ENCODE measurements around the gene FURIN. TPM values are rescaled to one million over a fixed set of nuclear protein-coding genes. Genes with fewer than 3 reads are reported as not detected.
"Not testable (repeated sequence)": the region's sequence is repeated elsewhere in the genome, so short reads cannot be mapped to it uniquely, and the experiment has no call there.

Gene FURIN
- total RNA-seq, 1 donor from 2014 or later: 26.5 TPM

GRCh38 chr15:90872486-90873184, 4.2 kb downstream of the FURIN start:
- DNase-seq: no peak
- Mint-ChIP-seq H3K36me3 (ENCODE audit: unreplicated experiment) (no peaks in the 10 kb centered on the region), H3K9me3 (ENCODE audit: unreplicated experiment) (peaks cover 8% of the 10 kb centered on the region), H3K27ac (ENCODE audit: unreplicated experiment) (no peak overlapping the region), H3K4me3 (ENCODE audit: unreplicated experiment) (peak overlapping the region; percentile 81), H3K4me1 (ENCODE audit: low read depth, unreplicated experiment) (peaks cover 19% of the 10 kb centered on the region), H3K27me3 (ENCODE audit: unreplicated experiment) (peaks cover 1% of the 10 kb centered on the region)
- TF ChIP-seq CTCF (IDR thresholded peaks at IDR 0.05; ENCODE audit: partially characterized antibody, unreplicated experiment): no peak

- DNase-seq: no peak
- TF ChIP-seq CTCF (IDR thresholded peaks at IDR 0.05; ENCODE audit: partially characterized antibody, unreplicated experiment): no peak
- no peaks in the 10 kb centered on the region for H3K36me3 Mint-ChIP-seq (ENCODE audit: unreplicated experiment)
- H3K4me1 Mint-ChIP-seq (ENCODE audit: low read depth, unreplicated experiment): peaks cover 17% of the 10 kb centered on the region
- H3K27ac Mint-ChIP-seq (ENCODE audit: unreplicated experiment): no peak overlapping the region
- H3K4me3 Mint-ChIP-seq (ENCODE audit: unreplicated experiment): peak overlapping the region; percentile 81
- peaks cover 4% of the 10 kb centered on the region for H3K27me3 Mint-ChIP-seq (ENCODE audit: unreplicated experiment)
- peaks cover 12% of the 10 kb centered on the region for H3K9me3 Mint-ChIP-seq (ENCODE audit: unreplicated experiment)
These were observed 5.2 kb downstream of the FURIN start for GRCh38 chr15:90873488-90873997.

- no peak for DNase-seq
- Mint-ChIP-seq H3K9me3 (ENCODE audit: unreplicated experiment) (peaks cover 12% of the 10 kb centered on the region), H3K36me3 (ENCODE audit: unreplicated experiment) (no peaks in the 10 kb centered on the region), H3K4me1 (ENCODE audit: low read depth, unreplicated experiment) (peaks cover 16% of the 10 kb centered on the region), H3K27ac (ENCODE audit: unreplicated experiment) (no peak overlapping the region), H3K27me3 (ENCODE audit: unreplicated experiment) (peaks cover 4% of the 10 kb centered on the region), H3K4me3 (ENCODE audit: unreplicated experiment) (no peak overlapping the region)
- no peak for TF ChIP-seq CTCF (IDR thresholded peaks at IDR 0.05; ENCODE audit: partially characterized antibody, unreplicated experiment)
These were observed 5.7 kb downstream of the FURIN start for GRCh38 chr15:90873998-90874605.

- not testable (repeated sequence) for H3K36me3 Mint-ChIP-seq (ENCODE audit: unreplicated experiment); H3K27me3 Mint-ChIP-seq (ENCODE audit: unreplicated experiment); H3K4me3 Mint-ChIP-seq (ENCODE audit: unreplicated experiment)
These were observed 6.6 kb downstream of the FURIN start for GRCh38 chr15:90874986-90875385.

GRCh38 chr15:90875549-90875981, 7.2 kb downstream of the FURIN start:
- Mint-ChIP-seq H3K4me1 (ENCODE audit: low read depth, unreplicated experiment) (peaks cover 11% of the 10 kb centered on the region), H3K27ac (ENCODE audit: unreplicated experiment) (no peak overlapping the region), H3K4me3 (ENCODE audit: unreplicated experiment) (no peak overlapping the region), H3K36me3 (ENCODE audit: unreplicated experiment) (no peaks in the 10 kb centered on the region), H3K9me3 (ENCODE audit: unreplicated experiment) (peaks cover 9% of the 10 kb centered on the region), H3K27me3 (ENCODE audit: unreplicated experiment) (peaks cover 5% of the 10 kb centered on the region)
- no peak for TF ChIP-seq CTCF (IDR thresholded peaks at IDR 0.05; ENCODE audit: partially characterized antibody, unreplicated experiment)
- DNase-seq: no peak

More at GRCh38 chr15:90874986-90875385, 6.6 kb downstream of the FURIN start:
- not testable (repeated sequence) for H3K27ac Mint-ChIP-seq (ENCODE audit: unreplicated experiment); DNase-seq
- H3K4me1 Mint-ChIP-seq (ENCODE audit: low read depth, unreplicated experiment): peaks cover 12% of the 10 kb centered on the region
- peaks cover 12% of the 10 kb centered on the region for H3K9me3 Mint-ChIP-seq (ENCODE audit: unreplicated experiment)
